VCaP (cell line): ENCODE measurements around the gene ANKRD55.
"Not testable (repeated sequence)": the region's sequence is repeated elsewhere in the genome, so short reads cannot be mapped to it uniquely, and the experiment has no call there.

Source experiments
- H3K27ac ChIP-seq: fragments of 450-650 bp; 2 replicates; pipeline ENCODE4 v1.5.1; 2017
- TF ChIP-seq, protein P1 (sequence below): fragments of 450-650 bp; conservative IDR thresholded peaks from 2 replicates; pipeline ENCODE4 v1.5.1; 2017; ENCODE audit warnings: mild to moderate bottlenecking, moderate library complexity

ANKRD55 gene

DNA sequence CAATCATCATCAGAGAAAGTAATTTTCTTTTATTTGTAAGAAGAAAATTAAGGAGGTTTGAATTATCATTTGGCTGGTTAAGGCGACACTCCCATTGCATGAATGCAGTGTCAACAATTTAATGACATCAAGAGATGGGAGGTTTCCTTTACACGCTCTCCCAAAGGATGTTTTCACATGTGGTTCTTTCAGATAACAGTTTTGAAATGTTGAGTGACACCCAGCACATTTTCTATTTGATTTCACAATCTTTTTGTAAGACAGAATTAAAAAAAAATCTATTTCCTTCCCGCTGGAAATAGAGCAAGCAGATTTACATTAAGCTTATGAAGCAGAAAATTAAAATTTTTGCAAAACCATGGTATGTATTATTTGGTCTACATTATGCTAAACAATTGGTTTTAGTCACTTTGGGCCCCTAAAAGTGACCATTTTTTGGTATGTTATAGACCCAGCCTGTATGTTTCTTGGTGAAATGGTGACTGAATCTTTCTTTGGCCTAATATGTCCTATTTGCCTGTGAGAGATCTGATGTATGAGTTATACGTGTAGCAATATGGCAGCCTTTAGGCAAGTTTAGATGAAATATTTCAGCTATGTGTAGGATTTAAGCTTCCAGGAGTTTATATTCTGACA lies 18.9 kb upstream of the ANKRD55 start:
- H3K27ac ChIP-seq = peak overlapping the region; percentile 27; the same call in 1 of the 2 replicates
- TF ChIP-seq, protein P1, sequence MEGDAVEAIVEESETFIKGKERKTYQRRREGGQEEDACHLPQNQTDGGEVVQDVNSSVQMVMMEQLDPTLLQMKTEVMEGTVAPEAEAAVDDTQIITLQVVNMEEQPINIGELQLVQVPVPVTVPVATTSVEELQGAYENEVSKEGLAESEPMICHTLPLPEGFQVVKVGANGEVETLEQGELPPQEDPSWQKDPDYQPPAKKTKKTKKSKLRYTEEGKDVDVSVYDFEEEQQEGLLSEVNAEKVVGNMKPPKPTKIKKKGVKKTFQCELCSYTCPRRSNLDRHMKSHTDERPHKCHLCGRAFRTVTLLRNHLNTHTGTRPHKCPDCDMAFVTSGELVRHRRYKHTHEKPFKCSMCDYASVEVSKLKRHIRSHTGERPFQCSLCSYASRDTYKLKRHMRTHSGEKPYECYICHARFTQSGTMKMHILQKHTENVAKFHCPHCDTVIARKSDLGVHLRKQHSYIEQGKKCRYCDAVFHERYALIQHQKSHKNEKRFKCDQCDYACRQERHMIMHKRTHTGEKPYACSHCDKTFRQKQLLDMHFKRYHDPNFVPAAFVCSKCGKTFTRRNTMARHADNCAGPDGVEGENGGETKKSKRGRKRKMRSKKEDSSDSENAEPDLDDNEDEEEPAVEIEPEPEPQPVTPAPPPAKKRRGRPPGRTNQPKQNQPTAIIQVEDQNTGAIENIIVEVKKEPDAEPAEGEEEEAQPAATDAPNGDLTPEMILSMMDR = no peak

DNA sequence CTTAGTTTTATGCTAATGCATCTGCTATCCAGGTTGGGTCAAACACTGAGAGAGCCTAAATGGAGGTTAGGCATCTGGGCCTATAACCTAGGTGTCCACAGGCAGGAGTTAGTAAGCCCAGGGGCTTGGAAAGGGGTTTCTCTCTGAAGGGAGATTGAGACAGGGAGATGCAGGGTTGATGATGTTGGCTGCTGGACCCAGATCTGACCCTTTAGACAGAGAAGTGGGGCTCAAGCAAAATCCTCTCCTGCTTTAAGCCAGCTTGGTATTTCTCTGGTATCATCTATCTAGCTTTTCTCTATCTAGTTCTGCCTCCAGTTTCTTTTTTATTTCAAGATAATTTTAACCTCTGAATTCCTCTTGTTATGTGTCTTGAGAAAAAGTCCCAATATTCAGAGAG lies 18.3 kb upstream of the ANKRD55 start:
- H3K27ac ChIP-seq = no peak overlapping the region
- TF ChIP-seq, protein P1 = no peak

DNA sequence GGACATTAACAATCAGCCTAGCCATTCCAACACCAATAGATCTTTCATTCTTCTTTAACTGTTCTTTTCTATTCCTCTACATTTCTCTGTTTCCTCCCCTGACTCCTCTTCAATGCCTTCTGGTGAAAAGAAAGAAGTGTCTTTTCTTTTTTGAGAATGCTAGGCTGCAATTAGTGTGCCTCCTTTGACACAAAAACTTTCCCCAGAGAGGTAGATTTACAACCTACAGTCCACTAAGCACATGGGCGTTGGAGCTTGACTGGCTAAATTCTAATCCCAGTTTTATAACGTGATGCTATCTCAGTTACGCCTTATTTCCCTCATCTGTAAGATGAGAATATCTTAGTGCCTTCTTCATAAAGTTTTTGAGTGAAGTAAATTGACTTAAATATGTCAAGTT lies 16.9 kb upstream of the ANKRD55 start:
- no peak overlapping the region for H3K27ac ChIP-seq
- TF ChIP-seq, protein P1 = no peak

DNA sequence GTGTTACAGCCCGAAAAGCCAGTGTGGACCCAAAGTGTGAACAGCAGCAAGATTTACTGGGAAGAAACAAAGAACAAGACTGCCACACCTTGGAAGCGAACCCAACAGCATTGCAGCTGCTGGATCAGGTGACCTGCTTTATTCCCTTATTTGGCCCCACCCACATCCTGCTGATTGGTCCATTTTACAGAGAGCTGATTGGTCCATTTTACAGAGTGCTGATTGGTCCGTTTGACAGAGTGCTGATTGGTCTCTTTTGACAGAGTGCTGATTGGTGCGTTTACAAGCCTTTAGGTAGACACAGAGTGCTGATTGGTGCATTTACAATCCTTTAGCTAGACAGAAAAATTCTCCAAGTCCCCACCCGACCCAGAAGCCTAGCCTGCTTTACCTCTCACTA lies 16.0 kb upstream of the ANKRD55 start:
- not testable (repeated sequence) for H3K27ac ChIP-seq

DNA sequence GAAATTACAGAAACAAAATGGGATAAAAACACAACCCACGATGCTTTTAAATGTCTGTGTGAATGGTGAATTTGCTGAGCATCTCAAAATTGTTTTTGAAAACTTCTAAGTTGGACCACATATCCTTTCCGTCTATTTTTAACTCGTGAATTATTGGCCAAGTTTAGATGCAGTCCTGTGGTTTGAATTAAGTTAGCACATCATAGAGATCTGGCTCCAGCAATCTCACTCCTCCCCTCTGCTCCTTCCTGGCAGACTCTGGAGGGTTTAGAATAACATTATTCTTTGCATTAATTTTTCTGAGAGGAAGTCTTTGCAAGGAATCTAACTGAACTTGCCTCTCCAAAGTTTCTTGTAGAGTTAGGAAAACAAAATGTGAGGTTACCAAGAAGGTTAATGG lies 14.5 kb upstream of the ANKRD55 start:
- TF ChIP-seq, protein P1 = no peak
- H3K27ac ChIP-seq = no peak overlapping the region

DNA sequence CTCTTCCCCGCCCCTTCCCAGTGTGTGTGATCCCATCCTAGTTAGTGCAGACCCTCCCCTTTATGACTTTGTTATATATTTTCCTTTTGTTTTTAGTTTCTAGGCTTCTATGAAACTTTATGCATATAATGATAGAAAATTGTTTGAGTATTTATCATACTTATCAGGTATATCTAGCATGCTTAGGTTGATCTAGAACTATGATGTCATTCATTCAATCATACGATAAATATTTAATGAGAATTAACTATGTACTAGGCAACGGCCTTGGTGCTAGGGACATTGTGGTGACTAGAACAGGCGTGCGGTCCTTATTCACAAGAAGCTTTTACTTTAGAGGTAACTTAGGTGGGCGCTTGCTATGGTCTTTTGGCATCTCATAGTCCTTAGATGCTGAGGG lies 13.6 kb upstream of the ANKRD55 start:
- TF ChIP-seq, protein P1 = no peak
- H3K27ac ChIP-seq = no peak overlapping the region

DNA sequence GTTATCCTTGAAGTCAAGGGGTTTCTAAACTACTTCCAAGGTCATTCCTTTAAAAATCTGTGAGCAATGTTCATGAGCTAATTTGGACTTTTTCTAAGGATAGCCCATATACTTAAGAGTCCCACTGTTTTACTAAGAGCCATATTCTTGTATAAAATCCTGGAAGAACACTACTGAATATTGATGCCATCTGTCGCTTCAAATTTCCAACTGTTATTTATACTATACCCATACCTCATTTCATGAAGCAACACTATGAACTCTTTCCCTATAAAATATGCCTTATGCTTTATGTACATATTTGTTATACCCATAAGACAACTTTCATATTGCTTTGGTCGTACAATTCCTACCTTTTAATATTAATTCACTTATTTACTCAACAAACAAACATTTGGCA lies 12.4 kb upstream of the ANKRD55 start:
- TF ChIP-seq, protein P1 = no peak
- no peak overlapping the region for H3K27ac ChIP-seq

DNA sequence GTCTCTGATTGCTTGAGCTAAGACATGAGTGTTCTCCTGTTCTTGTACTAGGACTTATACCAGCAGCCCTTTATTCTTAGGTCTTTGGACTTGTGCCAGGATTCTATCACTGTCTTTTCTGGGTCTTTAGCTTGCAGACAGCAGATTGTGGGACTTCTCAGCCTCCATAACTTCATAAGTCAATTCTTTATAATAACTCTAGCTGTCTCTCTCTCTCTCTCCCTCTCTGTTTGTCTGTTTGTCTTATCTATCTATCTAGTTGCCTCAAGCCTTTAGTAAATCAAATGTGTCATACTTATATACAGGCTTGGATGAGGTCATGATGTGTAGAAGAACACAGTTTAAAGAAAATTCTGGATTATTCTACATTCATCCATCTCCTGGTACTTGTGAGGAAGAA lies 11.5 kb upstream of the ANKRD55 start:
- H3K27ac ChIP-seq = no peak overlapping the region

DNA sequence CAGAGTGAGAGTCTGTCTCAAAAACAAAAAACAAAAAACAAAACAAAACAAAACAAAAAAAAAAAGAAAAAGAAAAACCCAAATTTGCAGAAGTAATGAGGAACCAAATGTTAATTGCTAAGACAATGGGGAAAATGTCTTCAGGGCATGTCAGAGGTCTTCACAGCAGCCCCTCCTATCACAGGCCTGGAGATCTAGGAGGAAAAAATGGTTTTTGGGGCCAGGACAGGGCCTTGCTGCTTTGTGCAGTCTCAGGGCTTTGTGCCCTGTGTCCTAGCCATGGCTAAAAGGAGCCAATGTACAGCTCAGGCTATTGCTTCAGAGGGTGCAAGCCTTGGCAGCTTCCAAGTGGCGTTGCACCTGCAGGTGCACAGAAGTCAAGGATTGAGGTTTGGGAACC lies 9.1 kb upstream of the ANKRD55 start:
- H3K27ac ChIP-seq = not testable (repeated sequence)

More for the DNA sequence above, 11.5 kb upstream of the ANKRD55 start:
- TF ChIP-seq, protein P1 = no peak
